GM04503 (cell line): ENCODE results near the gene OR2T35.

Source experiments
- DNase-seq: peaks from one replicate; pipeline ENCODE4 v3.0.0-alpha.2; 2012; ENCODE audit warnings: low read depth

OR2T35 gene

DNA sequence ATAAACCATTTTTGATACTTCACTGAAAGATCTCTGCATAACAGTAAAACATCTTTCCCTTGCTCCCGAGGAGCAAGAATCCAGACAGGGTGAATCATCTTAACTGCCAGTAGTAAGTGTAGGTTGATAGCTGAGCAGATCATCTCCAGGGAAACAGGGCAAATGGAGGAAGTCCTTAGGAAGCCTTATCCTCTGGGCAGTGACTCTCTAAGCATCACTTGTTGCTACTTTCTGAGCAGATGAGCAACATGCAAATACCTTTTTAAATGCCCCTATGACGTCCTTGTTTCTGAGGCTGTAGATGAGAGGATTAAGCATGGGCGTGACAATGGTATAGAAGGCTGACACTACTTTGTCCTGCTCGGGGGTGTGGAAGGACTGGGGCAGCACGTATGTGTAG is 19.1 kb downstream of the OR2T35 start:
- no peak for DNase-seq

DNA sequence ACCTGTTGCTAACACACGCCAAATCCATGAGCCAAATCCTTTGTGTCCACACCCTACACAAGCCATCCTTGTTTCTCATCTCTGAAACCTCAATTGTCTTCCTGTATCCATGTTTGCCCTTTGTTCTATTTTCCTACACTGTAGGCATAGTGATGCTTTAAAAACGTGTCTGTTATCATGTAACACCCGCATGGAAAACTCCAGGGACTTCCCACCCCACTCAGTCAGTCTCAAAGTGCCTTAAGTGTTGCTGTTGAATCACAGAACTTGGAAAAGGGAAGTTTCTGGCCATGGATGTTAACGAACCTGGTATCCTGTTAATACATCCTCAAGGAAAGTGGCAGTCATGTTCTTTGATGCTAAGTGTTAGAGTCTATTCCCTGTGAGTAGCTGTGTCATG is 19.9 kb downstream of the OR2T35 start:
- DNase-seq = no peak

DNA sequence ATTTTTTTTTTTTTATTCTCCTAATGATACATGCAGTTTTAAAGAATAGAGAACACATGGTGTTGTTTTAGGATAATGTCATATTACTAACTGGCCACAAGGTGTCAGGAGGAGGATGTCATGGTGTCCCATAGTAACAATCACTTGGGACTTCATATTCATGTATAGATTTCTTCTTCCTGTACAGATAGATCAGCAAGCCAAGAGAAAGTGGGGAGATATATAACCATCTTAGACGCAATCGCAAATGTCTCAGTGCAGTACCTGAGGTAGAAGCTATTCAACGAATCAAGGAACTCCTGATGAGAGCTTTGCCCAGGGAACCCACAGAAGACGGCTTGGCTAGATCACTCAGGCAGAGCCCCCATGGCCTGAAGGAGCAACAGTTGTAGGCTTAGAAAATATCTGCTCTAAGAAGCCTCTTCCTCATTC is 22.5 kb downstream of the OR2T35 start:
- DNase-seq = peak; percentile 7

DNA sequence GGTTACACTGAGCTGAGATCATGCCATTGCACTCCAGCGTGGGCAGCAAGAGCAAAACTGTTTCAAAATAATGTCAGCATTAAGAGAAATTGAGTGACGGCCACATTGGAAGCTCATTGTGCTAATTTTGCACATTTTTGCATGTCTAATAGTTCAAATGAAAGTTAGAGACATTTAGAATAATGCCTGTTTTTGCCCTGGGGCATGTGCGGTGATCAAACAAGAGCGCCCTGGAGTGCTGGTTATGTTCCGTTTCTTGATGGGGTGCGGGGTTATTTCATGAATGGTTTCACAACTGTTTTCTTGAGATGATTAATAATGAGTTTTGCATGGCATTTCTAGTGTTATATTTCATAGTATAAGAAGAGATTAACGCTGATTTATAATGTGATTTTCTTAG is 23.3 kb downstream of the OR2T35 start:
- DNase-seq = no peak

DNA sequence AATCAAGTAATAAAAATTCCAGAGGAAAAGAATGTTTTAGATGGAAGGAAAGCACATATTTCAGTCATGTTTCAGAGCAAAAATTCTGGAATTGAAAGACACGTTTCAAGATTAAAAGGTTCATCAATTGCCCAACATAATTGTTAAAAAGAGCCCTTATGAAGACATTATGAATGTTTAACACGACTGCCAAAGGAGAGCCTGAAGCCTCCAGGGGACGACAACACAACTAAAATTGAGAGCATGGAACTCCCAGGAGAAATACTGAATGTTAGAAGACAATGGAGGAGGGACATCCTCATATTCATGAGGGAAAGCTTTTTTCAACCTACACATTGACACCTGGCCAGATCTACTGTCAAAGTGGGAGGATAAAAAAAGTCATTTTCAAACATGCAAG is 26.2 kb downstream of the OR2T35 start:
- peak; percentile 18 for DNase-seq

DNA sequence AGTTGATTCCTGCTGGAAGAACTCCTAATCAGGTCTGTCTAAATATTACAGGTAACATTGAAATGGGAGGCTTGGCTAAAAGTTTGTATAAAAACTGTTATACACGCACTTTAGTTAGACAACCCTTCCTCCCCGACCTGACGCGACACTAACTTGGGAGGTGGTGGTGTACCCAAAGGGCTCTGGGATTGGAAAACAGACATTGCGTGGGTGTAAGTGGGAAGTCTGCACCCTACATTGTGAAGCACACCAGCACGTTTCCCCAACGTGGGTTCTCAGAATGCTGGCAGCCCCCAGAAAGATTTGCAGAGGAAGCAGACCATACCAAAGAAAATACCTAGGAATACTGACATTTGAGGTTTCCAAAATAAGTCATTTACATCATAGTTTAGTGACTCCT is 27.0 kb downstream of the OR2T35 start:
- no peak for DNase-seq

DNA sequence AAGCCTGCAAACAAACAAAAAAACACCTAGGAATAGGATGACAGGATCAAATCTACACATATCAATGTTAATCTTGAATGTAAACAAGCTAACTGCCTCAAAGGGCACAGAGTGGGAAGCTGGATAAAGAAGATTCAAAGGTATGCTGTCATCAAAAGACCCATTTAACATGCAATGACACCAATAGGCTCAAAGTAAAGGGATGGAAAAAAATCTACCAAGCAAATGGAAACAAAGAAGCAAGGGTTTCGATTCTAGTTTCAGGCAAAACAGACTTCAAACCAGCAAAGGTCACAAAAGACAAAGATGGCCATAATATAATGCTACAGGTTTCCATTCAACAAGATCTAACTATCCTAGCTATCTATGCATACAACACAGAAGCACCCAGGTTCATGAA is 31.3 kb downstream of the OR2T35 start:
- no peak for DNase-seq

DNA sequence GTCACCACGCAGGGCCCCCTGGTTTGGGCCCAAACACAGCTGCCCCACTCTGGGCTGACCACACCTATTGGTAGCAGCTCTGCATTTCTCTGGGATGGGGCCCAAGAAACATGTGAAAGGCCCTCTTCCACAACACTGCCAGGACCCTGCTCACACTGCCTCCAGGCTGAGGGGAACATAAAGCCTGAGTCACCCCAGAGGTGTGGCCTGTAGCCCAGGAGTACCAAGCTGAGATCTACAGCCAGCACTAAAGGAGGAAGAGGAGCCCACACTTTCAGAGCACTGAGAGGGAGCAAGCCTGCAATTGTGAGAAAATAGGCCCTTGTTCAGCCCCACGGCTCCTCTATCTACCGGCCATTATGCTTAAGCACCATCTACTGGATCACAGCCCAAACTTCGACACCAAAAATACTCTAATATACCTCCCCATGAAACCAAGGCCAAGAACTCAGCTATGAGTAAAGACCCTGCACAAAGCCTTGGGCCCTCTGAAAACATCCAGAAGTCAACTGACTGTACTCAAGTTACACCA is 33.1 kb downstream of the OR2T35 start:
- DNase-seq = no peak

DNA sequence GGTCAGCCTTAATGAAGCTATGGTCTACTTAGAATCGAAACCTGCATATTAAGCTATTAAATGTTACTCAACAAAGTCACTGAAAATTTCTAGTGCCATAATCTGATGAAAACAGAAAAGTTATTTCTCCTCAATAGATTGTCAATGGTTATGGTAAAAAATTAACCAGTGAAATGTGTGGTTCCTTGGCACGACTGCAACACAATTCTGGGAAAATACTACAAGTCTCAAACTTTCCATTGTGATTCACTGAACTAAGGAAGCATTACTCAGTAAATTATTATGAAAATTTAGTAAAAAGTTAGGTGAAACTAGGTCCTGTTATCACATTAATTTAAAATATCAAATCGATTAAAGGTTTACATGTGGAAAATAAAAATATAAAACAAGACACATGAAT is 34.8 kb downstream of the OR2T35 start:
- DNase-seq = no peak

DNA sequence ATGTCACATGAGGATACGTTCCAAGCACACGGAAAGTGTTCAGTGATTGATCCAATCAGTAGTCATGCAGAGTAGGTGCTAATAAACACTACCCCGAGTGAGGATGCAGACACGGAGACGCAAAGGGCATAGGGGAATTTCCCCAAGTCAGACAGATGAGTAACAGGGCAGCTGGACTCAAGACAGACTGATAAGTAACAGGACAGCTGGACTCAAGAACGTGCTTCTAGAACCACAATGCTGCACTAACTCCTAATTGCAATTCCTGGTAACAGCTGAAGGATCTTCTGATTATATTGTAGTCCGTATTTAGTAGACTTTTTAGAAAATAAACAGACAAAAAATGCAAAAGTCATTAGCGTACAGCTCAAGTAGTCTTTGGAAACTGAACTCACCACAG is 45.7 kb downstream of the OR2T35 start:
- no peak for DNase-seq

DNA sequence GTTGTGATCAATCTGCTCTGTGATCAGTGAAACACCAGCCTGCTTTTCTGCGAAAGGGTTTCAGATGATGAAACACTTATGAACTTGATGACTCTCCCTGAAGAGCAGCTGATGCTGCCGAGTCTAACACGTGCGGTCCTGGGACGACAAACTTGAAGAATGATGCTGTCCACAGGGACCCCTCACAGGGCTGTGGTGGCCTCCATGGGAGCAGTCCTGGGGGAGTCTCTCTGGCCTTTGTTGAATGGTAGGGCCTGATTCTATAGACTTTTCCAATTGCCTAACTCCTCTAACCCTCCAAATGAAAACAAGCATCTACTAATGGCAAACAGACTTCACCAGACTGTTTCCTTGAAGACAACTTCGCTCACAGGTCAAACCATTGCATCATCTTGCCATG is 47.5 kb downstream of the OR2T35 start, which contains the start of gene OR2T10:
OR2T10 (minus strand) TSS at position 112 of the 400 bp plus-strand sequence. CDS start 3,932 bp downstream, outside the sequence.
- no peak for DNase-seq

DNA sequence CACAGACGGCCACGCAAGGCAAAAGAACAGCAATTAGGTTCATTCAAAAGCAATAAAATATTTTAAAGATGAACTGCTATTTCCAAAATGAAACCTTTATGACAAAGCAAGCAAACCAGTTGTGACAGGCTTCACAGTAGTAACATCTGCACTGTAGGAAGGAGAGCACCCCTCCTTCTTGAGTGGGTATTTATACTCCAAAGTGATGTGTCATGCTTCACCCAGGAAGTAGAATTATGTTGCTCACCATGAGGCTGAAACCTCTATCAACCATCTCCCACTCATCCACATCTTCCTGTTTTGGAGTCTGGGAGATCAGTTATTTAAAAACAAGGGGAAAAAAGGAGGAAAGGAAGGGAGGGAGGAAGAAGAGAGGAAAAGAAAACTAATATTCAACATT is 48.5 kb downstream of the OR2T35 start:
- DNase-seq = no peak

DNA sequence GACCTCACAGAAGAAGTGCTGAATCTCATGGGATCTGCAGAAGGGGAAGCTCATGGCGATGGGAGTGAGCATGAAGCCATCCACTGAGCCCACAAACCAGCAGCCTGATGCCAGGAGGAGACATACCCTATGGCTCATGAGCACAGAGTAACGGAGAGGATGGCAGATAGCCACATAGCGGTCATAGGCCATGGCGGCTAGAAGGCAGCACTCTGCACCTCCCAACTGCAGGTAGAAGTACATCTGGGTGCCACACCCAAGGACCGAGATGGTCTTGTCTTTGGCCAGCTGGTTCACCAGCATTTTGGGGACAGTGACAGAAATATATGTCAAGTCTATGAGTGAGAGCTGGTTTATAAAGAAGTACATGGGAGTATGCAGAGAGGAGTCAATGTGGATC is 51.9 kb downstream of the OR2T35 start:
- DNase-seq = no peak

DNA sequence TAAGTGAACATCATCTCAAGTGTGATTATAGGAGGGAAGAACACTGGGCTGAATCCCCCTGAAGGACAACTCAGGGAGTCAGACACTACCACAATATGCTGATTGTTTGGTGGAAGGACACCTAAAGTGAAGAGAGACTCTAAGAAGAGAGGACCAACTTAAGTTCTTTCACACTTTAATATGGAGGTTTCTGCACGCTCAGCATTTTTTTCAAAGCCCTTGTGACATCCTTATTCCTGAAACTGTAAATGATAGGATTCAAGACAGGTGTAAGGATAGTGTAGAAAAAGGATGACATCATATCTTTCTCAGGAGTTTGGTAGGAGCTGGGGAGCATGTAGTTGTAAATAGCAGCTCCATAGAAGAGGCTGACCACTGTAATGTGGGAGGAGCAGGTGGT is 52.4 kb downstream of the OR2T35 start:
- no peak for DNase-seq

DNA sequence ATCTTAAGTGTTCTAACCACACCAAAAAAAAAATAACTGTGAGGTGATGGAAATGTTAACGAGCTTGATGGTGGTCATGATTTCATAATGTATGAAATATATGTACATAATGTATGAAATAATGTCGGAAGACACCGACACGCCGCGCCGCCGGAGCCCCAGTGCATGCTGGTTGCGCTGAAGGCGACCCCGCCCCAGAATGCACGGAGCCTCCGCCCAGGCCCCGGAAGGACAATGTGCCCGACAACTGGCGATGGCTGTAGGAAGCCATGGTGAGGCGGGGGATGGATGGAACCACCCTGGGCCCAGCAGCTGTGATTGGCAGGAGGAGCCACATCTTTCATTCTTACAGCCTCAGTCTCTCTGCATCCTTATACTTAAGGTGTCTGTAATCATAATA is 55.0 kb downstream of the OR2T35 start:
- no peak for DNase-seq

DNA sequence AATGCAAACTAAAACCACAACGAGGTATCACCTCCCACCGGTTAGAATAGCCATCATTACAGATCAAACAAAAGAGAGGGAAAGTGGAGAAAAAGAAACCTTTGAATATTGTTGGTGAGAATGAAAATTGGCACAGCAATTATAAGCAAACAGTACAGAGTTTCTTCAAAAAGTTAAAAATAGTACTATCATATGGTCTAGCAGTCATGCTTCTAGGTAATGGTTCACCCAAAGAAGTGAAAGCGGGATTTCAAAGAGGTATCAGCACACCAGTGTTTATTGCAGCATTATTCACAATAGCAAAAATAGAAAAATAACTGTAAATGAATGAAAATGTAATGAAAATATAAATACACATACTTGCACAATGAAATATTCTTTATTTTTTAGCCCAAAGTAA is 55.7 kb downstream of the OR2T35 start:
- no peak for DNase-seq
